DOHH2 (cell line): ENCODE measurements around the gene EIPR1.

Experiments used
- H3F3A ChIP-seq: fragments of 200-600 bp; sonication (generic), shearing (Covaris generic); 2 replicates; pipeline ENCODE4 v1.6.0; 2016; ENCODE audit warnings: antibody characterized with exemption, mild to moderate bottlenecking; ENCODE audit not compliant: control insufficient read depth, insufficient read depth
- H3K27ac ChIP-seq: fragments of 200-600 bp; sonication (generic); 2 replicates; pipeline ENCODE4 v1.5.1; 2014; ENCODE audit warnings: low read depth, mild to moderate bottlenecking, low read length, moderate library complexity
- H3K27me3 ChIP-seq: fragments of 200-600 bp; sonication (generic); 2 replicates; pipeline ENCODE4 v1.6.1; 2014; ENCODE audit warnings: mild to moderate bottlenecking, low read length, mixed read lengths; ENCODE audit not compliant: control insufficient read depth
- H3K36me3 ChIP-seq: fragments of 200-600 bp; sonication (generic); 2 replicates; pipeline ENCODE4 v1.6.1; 2014; ENCODE audit warnings: mild to moderate bottlenecking, low read length, moderate library complexity, mixed read lengths; ENCODE audit not compliant: control insufficient read depth
- H3K4me1 ChIP-seq: fragments of 200-600 bp; sonication (generic); 2 replicates; pipeline ENCODE4 v1.6.1; 2014; ENCODE audit warnings: mild to moderate bottlenecking, low read length, mixed read lengths; ENCODE audit not compliant: control insufficient read depth
- H3K4me2 ChIP-seq: fragments of 200-600 bp; sonication (generic); 2 replicates; pipeline ENCODE4 v1.6.0; 2014; ENCODE audit warnings: mild to moderate bottlenecking, low read length, moderate library complexity
- H3K4me3 ChIP-seq: fragments of 200-600 bp; sonication (generic); 2 replicates; pipeline ENCODE4 v1.5.1; 2014; ENCODE audit warnings: mild to moderate bottlenecking, low read length, mixed read lengths
- H3K79me2 ChIP-seq: fragments of 200-600 bp; sonication (generic); 2 replicates; pipeline ENCODE4 v1.6.1; 2014; ENCODE audit warnings: mild to moderate bottlenecking, low read length, mixed read lengths; ENCODE audit not compliant: control insufficient read depth
- H3K9me2 ChIP-seq: fragments of 200-600 bp; sonication (generic); replicated peaks from 2 replicates; pipeline ENCODE4 v1.6.1; 2014; ENCODE audit warnings: mild to moderate bottlenecking, low read length, mixed read lengths; ENCODE audit not compliant: control insufficient read depth
- H3K9me3 ChIP-seq: fragments of 200-600 bp; sonication (generic); 2 replicates; pipeline ENCODE4 v1.6.1; 2014; ENCODE audit warnings: antibody characterized with exemption, low read length, mixed read lengths; ENCODE audit not compliant: control insufficient read depth, insufficient read depth
- H4K20me1 ChIP-seq: fragments of 200-600 bp; sonication (generic); 2 replicates; pipeline ENCODE4 v1.6.0; 2014; ENCODE audit warnings: low read depth, mild to moderate bottlenecking, antibody characterized with exemption, low read length, moderate library complexity; ENCODE audit not compliant: control insufficient read depth, insufficient read depth
- EZH2phosphoT487 ChIP-seq: fragments of 200-600 bp; sonication (generic); IDR thresholded peaks from 2 replicates; pipeline ENCODE4 v1.6.1; 2017; ENCODE audit warnings: borderline replicate concordance, mild to moderate bottlenecking, antibody characterized with exemption, low read length, moderate library complexity, mixed read lengths
- TF ChIP-seq, protein P1 (sequence below): fragments of 200-600 bp; sonication (generic); IDR thresholded peaks from one replicate; pipeline ENCODE4 v1.5.1; 2014; ENCODE audit warnings: antibody characterized with exemption, mild to moderate bottlenecking, low read depth, low read length; ENCODE audit not compliant: poor library complexity, severe bottlenecking

The EIPR1 gene

GRCh38 chr2:3296182-3296972 is 81.2 kb downstream of the EIPR1 start:
- Histone ChIP-seq H3K27me3 (no peaks in the 10 kb centered on the region), H3K4me3 (no peak overlapping the region), H3K36me3 (no peaks in the 10 kb centered on the region), H3K27ac (no peak overlapping the region), H3K4me1 (no peaks in the 10 kb centered on the region; the same call in 1 of the 2 replicates), H3K9me2 (no peaks in the 10 kb centered on the region), H3K4me2 (no peak overlapping the region), H4K20me1 (no peaks in the 10 kb centered on the region), H3F3A (no peaks in the 10 kb centered on the region), H3K9me3 (no peaks in the 10 kb centered on the region), H3K79me2 (peaks cover 8% of the 10 kb centered on the region; the same call in 1 of the 2 replicates)
- no peak for TF ChIP-seq EZH2phosphoT487
- TF ChIP-seq, protein P1, sequence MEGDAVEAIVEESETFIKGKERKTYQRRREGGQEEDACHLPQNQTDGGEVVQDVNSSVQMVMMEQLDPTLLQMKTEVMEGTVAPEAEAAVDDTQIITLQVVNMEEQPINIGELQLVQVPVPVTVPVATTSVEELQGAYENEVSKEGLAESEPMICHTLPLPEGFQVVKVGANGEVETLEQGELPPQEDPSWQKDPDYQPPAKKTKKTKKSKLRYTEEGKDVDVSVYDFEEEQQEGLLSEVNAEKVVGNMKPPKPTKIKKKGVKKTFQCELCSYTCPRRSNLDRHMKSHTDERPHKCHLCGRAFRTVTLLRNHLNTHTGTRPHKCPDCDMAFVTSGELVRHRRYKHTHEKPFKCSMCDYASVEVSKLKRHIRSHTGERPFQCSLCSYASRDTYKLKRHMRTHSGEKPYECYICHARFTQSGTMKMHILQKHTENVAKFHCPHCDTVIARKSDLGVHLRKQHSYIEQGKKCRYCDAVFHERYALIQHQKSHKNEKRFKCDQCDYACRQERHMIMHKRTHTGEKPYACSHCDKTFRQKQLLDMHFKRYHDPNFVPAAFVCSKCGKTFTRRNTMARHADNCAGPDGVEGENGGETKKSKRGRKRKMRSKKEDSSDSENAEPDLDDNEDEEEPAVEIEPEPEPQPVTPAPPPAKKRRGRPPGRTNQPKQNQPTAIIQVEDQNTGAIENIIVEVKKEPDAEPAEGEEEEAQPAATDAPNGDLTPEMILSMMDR: no peak

DNA sequence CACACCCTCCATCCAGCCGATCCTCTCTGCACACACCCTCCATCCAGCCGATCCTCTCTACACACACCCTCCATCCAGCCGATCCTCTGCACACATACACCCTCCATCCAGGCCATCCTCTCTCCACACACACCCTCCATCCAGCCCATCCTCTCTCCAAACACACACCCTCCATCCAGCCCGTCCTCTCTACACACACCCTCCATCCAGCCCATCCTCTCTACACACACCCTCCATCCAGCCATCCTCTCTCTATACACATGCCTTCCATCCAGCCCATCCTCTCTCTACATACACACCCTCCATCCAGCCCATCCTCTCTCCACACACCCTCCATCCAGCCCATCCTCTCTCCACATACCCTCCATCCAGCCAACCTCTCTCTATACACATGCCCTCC is 83.1 kb downstream of the EIPR1 start:
- Histone ChIP-seq H3K9me3 (peaks cover 3% of the 10 kb centered on the region; the same call in 1 of the 2 replicates), H3K27me3 (no peaks in the 10 kb centered on the region), H3K4me1 (no peaks in the 10 kb centered on the region; the same call in 1 of the 2 replicates), H3F3A (no peaks in the 10 kb centered on the region), H3K9me2 (no peaks in the 10 kb centered on the region), H3K4me3 (no peak overlapping the region), H3K27ac (no peak overlapping the region), H3K36me3 (no peaks in the 10 kb centered on the region), H4K20me1 (no peaks in the 10 kb centered on the region), H3K79me2 (peaks cover 17% of the 10 kb centered on the region), H3K4me2 (no peak overlapping the region)
- TF ChIP-seq, protein P1: no peak
- TF ChIP-seq EZH2phosphoT487: no peak

DNA sequence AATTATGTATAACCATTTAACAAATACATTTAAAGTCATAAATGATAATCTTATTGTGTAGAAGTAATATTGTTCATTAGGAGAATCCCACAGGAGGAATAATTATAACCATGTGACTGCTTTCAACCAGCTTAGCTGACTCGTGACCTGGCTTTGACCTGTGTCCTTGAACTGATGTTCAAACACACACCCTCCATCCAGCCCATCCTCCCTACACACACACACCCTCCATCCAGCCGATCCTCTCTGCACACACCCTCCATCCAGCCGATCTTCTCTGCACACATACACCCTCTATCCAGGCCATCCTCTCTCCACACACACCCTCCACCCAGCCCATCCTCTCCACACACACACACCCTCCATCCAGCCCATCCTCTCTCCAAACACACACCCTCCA is 83.5 kb downstream of the EIPR1 start:
- H4K20me1 ChIP-seq: no peaks in the 10 kb centered on the region
- no peaks in the 10 kb centered on the region; the same call in 1 of the 2 replicates for H3K4me1 ChIP-seq
- TF ChIP-seq, protein P1: no peak
- TF ChIP-seq EZH2phosphoT487: no peak
- no peak overlapping the region for H3K27ac ChIP-seq
- H3K79me2 ChIP-seq: peaks cover 21% of the 10 kb centered on the region
- no peaks in the 10 kb centered on the region for H3F3A ChIP-seq
- no peak overlapping the region for H3K4me2 ChIP-seq
- H3K27me3 ChIP-seq: no peaks in the 10 kb centered on the region
- peaks cover 3% of the 10 kb centered on the region; the same call in 1 of the 2 replicates for H3K9me3 ChIP-seq
- H3K36me3 ChIP-seq: no peaks in the 10 kb centered on the region
- H3K9me2 ChIP-seq: no peaks in the 10 kb centered on the region
- H3K4me3 ChIP-seq: no peak overlapping the region
